ENCODE results near the gene PIK3CD. TPM values are rescaled to one million over a fixed set of nuclear protein-coding genes. Genes with fewer than 3 reads are reported as not detected.

Gene PIK3CD
- polyA plus RNA-seq, 1 experiment = 9.0 TPM

GRCh38 chr1:9723068-9723805 is 71.7 kb downstream of the PIK3CD start:
- Histone ChIP-seq H3K9me3 (ENCODE audit: control insufficient read depth, insufficient read depth, low read length) (peaks cover 24% of the 10 kb centered on the region), H3K27ac (ENCODE audit: low read depth, low read length) (no peak overlapping the region), H3K4me3 (ENCODE audit: low read depth, low read length) (no peak overlapping the region), H3K27me3 (ENCODE audit: control insufficient read depth, insufficient read depth, low read length) (no peaks in the 10 kb centered on the region)
- ChIA-PET CTCF (interaction anchor here (0.5 to 2.2 kb wide), 2 partner anchors 95 to 548 kb away, joined by 4 to 6 read pairs; no protein-coding TSS in a partner anchor), POLR2A (no interaction called here)
- no peak for DNase-seq (ENCODE audit: low read depth, low spot score)
- no peak for TF ChIP-seq CTCF (IDR thresholded peaks at IDR 0.05; ENCODE audit: low read depth, low read length)

- ChIA-PET CTCF (interaction anchor here (1.1 kb wide), 1 partner anchor 98 kb away, joined by 3 read pairs; no protein-coding TSS in a partner anchor), POLR2A (no interaction called here)
- DNase-seq (ENCODE audit: low read depth, low spot score) = no peak
- no peaks in the 10 kb centered on the region for H3K27me3 ChIP-seq (ENCODE audit: control insufficient read depth, insufficient read depth, low read length)
- peaks cover 24% of the 10 kb centered on the region for H3K9me3 ChIP-seq (ENCODE audit: control insufficient read depth, insufficient read depth, low read length)
- TF ChIP-seq CTCF (IDR thresholded peaks at IDR 0.05; ENCODE audit: low read depth, low read length) = no peak
- no peak overlapping the region for H3K4me3 ChIP-seq (ENCODE audit: low read depth, low read length)
- H3K27ac ChIP-seq (ENCODE audit: low read depth, low read length) = no peak overlapping the region
Measured at GRCh38 chr1:9723926-9724325, 72.4 kb downstream of the PIK3CD start.

- peak; percentile 88 for TF ChIP-seq CTCF (IDR thresholded peaks at IDR 0.05; ENCODE audit: low read depth, low read length)
- Histone ChIP-seq H3K9me3 (ENCODE audit: control insufficient read depth, insufficient read depth, low read length) (peaks cover 24% of the 10 kb centered on the region), H3K27ac (ENCODE audit: low read depth, low read length) (no peak overlapping the region), H3K27me3 (ENCODE audit: control insufficient read depth, insufficient read depth, low read length) (no peaks in the 10 kb centered on the region), H3K4me3 (ENCODE audit: low read depth, low read length) (no peak overlapping the region)
- ChIA-PET CTCF (interaction anchor here (0.5 to 1.6 kb wide), 11 partner anchors 18 to 263 kb away, joined by 3 to 6 read pairs (median 3); no protein-coding TSS in a partner anchor), POLR2A (no interaction called here)
- DNase-seq (ENCODE audit: low read depth, low spot score) = peak; percentile 20
Measured at GRCh38 chr1:9724706-9725476, 73.4 kb downstream of the PIK3CD start.

GRCh38 chr1:9726406-9726805 is 74.9 kb downstream of the PIK3CD start:
- no peak for DNase-seq (ENCODE audit: low read depth, low spot score)
- Histone ChIP-seq H3K9me3 (ENCODE audit: control insufficient read depth, insufficient read depth, low read length) (peaks cover 24% of the 10 kb centered on the region), H3K4me3 (ENCODE audit: low read depth, low read length) (no peak overlapping the region), H3K27me3 (ENCODE audit: control insufficient read depth, insufficient read depth, low read length) (no peaks in the 10 kb centered on the region), H3K27ac (ENCODE audit: low read depth, low read length) (no peak overlapping the region)
- CTCF ChIA-PET = interaction anchor here (0.6 to 1.3 kb wide), 2 partner anchors 24 to 100 kb away, joined by 3 to 7 read pairs; no protein-coding TSS in a partner anchor
- TF ChIP-seq CTCF (IDR thresholded peaks at IDR 0.05; ENCODE audit: low read depth, low read length) = no peak
- POLR2A ChIA-PET = no interaction called here
